T-cell (primary cell): ENCODE measurements around the gene PRMT3. TPM values are rescaled to one million over a fixed set of nuclear protein-coding genes. Genes with fewer than 3 reads are reported as not detected.

Experiments
- ATAC-seq, 4 experiments: fragments of 200-7000 bp in 3 of 4; fragments of 150-1000 bp in 1 of 4; cut with Tn5 transposase; replicated peaks in 1 of 4; 1 replicate in 3 of 4; 2 replicates in 1 of 4; pipeline ENCODE4 v1.10.0; 2021; ENCODE audit warnings: moderate library complexity in 3 of 4, mild to moderate bottlenecking in 2 of 4, moderate number of reproducible peaks in 1 of 4
- CTCF ChIA-PET, 2 donors: fragments of 300-600 bp; sonication (Branson Sonifier 250); formaldehyde crosslinking; loops; one replicate each; lab custom pipeline; 2022; ENCODE audit warnings: antibody characterized with exemption in 2 of 2; lab: Charles Lee
- POLR2A ChIA-PET, 2 donors: fragments of 300-600 bp; sonication (Branson Sonifier 250); formaldehyde crosslinking; loops; one replicate each; lab custom pipeline; 2022; ENCODE audit warnings: antibody characterized with exemption in 2 of 2; lab: Charles Lee
- DNase-seq, 35 experiments: peaks; one replicate each; pipeline versions ENCODE4 v3.0.0 to v3.0.0-alpha.2; 2013 to 2023
- H3K27ac ChIP-seq: one replicate; pipeline ENCODE4 v1.5.1; 2013; ENCODE audit warnings: low read length
- H3K27me3 ChIP-seq, 2 experiments: replicated peaks in 1 of 2; 1 replicate in 1 of 2; 2 replicates in 1 of 2; pipeline versions ENCODE4 v1.6.1 to v1.7.0; 2013; ENCODE audit warnings: low read length in 1 of 2, mixed read lengths in 1 of 2; ENCODE audit not compliant: control insufficient read depth in 2 of 2, insufficient read depth in 2 of 2; ENCODE audit errors: extremely low read depth in 1 of 2
- H3K36me3 ChIP-seq, 2 donors: 1 replicate in 1 of 2; 2 replicates in 1 of 2; pipeline versions ENCODE4 v1.6.1 to v1.7.0; 2013; ENCODE audit warnings: low read length in 1 of 2; ENCODE audit not compliant: control insufficient read depth in 2 of 2, insufficient read depth in 1 of 2; ENCODE audit errors: extremely low read depth in 1 of 2
- H3K4me1 ChIP-seq, 2 experiments: 1 replicate in 1 of 2; 2 replicates in 1 of 2; pipeline versions ENCODE4 v1.6.1 to v1.7.0; 2013; ENCODE audit warnings: low read length in 2 of 2, mixed read lengths in 1 of 2; ENCODE audit not compliant: insufficient read depth in 2 of 2, control insufficient read depth in 1 of 2; ENCODE audit errors: extremely low read depth in 1 of 2
- H3K4me3 ChIP-seq, 2 donors: 1 replicate in 1 of 2; 2 replicates in 1 of 2; pipeline versions ENCODE4 v1.5.1 to v1.7.0; 2013; ENCODE audit warnings: mild to moderate bottlenecking in 2 of 2, low read length in 1 of 2, moderate library complexity in 1 of 2; ENCODE audit not compliant: control insufficient read depth in 1 of 2; ENCODE audit errors: extremely low read depth in 1 of 2
- H3K9me3 ChIP-seq: 2 replicates; pipeline ENCODE4 v1.7.0; 2013
- H3K27ac Mint-ChIP-seq, 2 donors: one replicate each; pipeline ENCODE4 v1.8.0; 2020 to 2021; ENCODE audit warnings: mild to moderate bottlenecking in 2 of 2, mixed read lengths in 2 of 2
- H3K27me3 Mint-ChIP-seq, 2 donors: one replicate each; pipeline ENCODE4 v1.8.0; 2021 to 2022; ENCODE audit warnings: mixed read lengths in 2 of 2
- H3K36me3 Mint-ChIP-seq: one replicate; pipeline ENCODE4 v1.8.0; 2021; ENCODE audit warnings: mixed read lengths
- H3K4me1 Mint-ChIP-seq, 3 donors: one replicate each; pipeline ENCODE4 v1.8.0; 2020 to 2022; ENCODE audit warnings: mixed read lengths in 3 of 3, mild to moderate bottlenecking in 1 of 3
- H3K4me3 Mint-ChIP-seq, 3 donors: one replicate each; pipeline ENCODE4 v1.8.0; 2020 to 2022; ENCODE audit warnings: mild to moderate bottlenecking in 3 of 3, mixed read lengths in 3 of 3, moderate library complexity in 3 of 3
- H3K9me3 Mint-ChIP-seq, 3 donors: one replicate each; pipeline ENCODE4 v1.8.0; 2020 to 2022; ENCODE audit warnings: mixed read lengths in 3 of 3
- WGBS: methylation state at CpG from one replicate; pipeline ENCODE4 v1.1.5; 2013; ENCODE audit warnings: missing lambda C conversion rate; ENCODE audit not compliant: insufficient coverage; 5-methylcytosine and 5-hydroxymethylcytosine counted together
- total RNA-seq, 35 experiments: library from RNA in 6 of 35; stranded (reverse) in 6 of 35; fragments of 120-200 nt in 1 of 35; gene quantifications; one replicate each; pipeline versions ENCODE4 v1.2.1 to v1.2.4 and lab custom pipeline; 2013 to 2026

The PRMT3 gene
- total RNA-seq, 5 donors from 2014 or later (not counting 1 experiment from before 2014, with no cell fraction given) = 12.9 to 19.5 (median 17.2) TPM

GRCh38 chr11:20530942-20531703 is 143.6 kb downstream of the PRMT3 start:
- 65% methylated on average over 3 of the region's 13 CpGs for WGBS
- peaks cover 0 to 2% of the 10 kb centered on the region in 2 experiments for H3K27me3 ChIP-seq
- Mint-ChIP-seq H3K4me3 (no peak overlapping the region), H3K27me3 (peaks cover 13 to 18% of the 10 kb centered on the region in 2 donors), H3K36me3 (no peaks in the 10 kb centered on the region), H3K27ac (no peak overlapping the region), H3K4me1 (peaks cover 0 to 2% (median 0%) of the 10 kb centered on the region in 3 donors), H3K9me3 (no peaks in the 10 kb centered on the region)
- H3K4me3 ChIP-seq = no peak overlapping the region
- ChIA-PET POLR2A (no interaction called here), CTCF (no interaction called here)
- no peak for ATAC-seq
- no peaks in the 10 kb centered on the region for H3K4me1 ChIP-seq
- no peak for DNase-seq
- H3K9me3 ChIP-seq = no peaks in the 10 kb centered on the region
- H3K27ac ChIP-seq = no peak overlapping the region
- no peaks in the 10 kb centered on the region for H3K36me3 ChIP-seq

- Histone ChIP-seq H3K27ac (no peak overlapping the region), H3K4me1 (no peaks in the 10 kb centered on the region), H3K9me3 (peaks cover 2% of the 10 kb centered on the region), H3K27me3 (peaks cover 0 to 3% of the 10 kb centered on the region in 2 experiments), H3K4me3 (no peak overlapping the region), H3K36me3 (no peaks in the 10 kb centered on the region)
- H3K4me3 Mint-ChIP-seq = no peak overlapping the region
- DNase-seq = no peak
- H3K27ac Mint-ChIP-seq = no peak overlapping the region
- peaks cover 0 to 2% (median 0%) of the 10 kb centered on the region in 3 donors for H3K4me1 Mint-ChIP-seq
- ChIA-PET POLR2A (no interaction called here), CTCF (no interaction called here)
- peaks cover 17 to 29% of the 10 kb centered on the region in 2 donors for H3K27me3 Mint-ChIP-seq
- no CpG with 5 or more reads among the region's 2 CpGs for WGBS
- ATAC-seq = no peak
- H3K36me3 Mint-ChIP-seq = no peaks in the 10 kb centered on the region
- H3K9me3 Mint-ChIP-seq = peaks cover 11 to 13% (median 12%) of the 10 kb centered on the region in 3 donors
Observed at GRCh38 chr11:20535271-20535881, 147.9 kb downstream of the PRMT3 start.

GRCh38 chr11:20536365-20536764 is 148.8 kb downstream of the PRMT3 start:
- Histone ChIP-seq H3K36me3 (no peaks in the 10 kb centered on the region), H3K27ac (no peak overlapping the region), H3K27me3 (peaks cover 0 to 3% of the 10 kb centered on the region in 2 experiments), H3K9me3 (peaks cover 2% of the 10 kb centered on the region), H3K4me1 (no peaks in the 10 kb centered on the region), H3K4me3 (no peak overlapping the region)
- Mint-ChIP-seq H3K9me3 (peaks cover 11 to 13% (median 12%) of the 10 kb centered on the region in 3 donors), H3K4me3 (no peak overlapping the region), H3K36me3 (no peaks in the 10 kb centered on the region), H3K4me1 (no peaks in the 10 kb centered on the region), H3K27me3 (peaks cover 18 to 29% of the 10 kb centered on the region in 2 donors), H3K27ac (no peak overlapping the region)
- no peak for ATAC-seq
- ChIA-PET POLR2A (no interaction called here), CTCF (no interaction called here)
- no CpG with 5 or more reads among the region's 3 CpGs for WGBS
- no peak for DNase-seq

- WGBS = no CpG with 5 or more reads among the region's 1 CpG
- Mint-ChIP-seq H3K4me1 (no peaks in the 10 kb centered on the region), H3K27ac (no peak overlapping the region), H3K27me3 (peaks cover 20 to 29% of the 10 kb centered on the region in 2 donors), H3K36me3 (no peaks in the 10 kb centered on the region), H3K9me3 (peaks cover 11 to 13% (median 12%) of the 10 kb centered on the region in 3 donors), H3K4me3 (no peak overlapping the region)
- Histone ChIP-seq H3K4me1 (no peaks in the 10 kb centered on the region), H3K9me3 (peaks cover 2% of the 10 kb centered on the region), H3K36me3 (no peaks in the 10 kb centered on the region), H3K27ac (no peak overlapping the region), H3K4me3 (no peak overlapping the region), H3K27me3 (peaks cover 0 to 3% of the 10 kb centered on the region in 2 experiments)
- ChIA-PET POLR2A (no interaction called here), CTCF (no interaction called here)
- ATAC-seq = no peak
- DNase-seq = no peak
Observed at GRCh38 chr11:20536784-20537183, 149.3 kb downstream of the PRMT3 start.

- no peaks in the 10 kb centered on the region for H3K36me3 ChIP-seq
- CTCF ChIA-PET = interaction anchor here in 1 of 2 donors (0.6 kb wide), 1 partner anchor 941 kb away, joined by 4 read pairs; no protein-coding TSS in a partner anchor
- no peak overlapping the region for H3K27ac ChIP-seq
- Mint-ChIP-seq H3K27ac (no peak overlapping the region), H3K9me3 (peaks cover 11 to 13% (median 12%) of the 10 kb centered on the region in 3 donors), H3K4me1 (no peaks in the 10 kb centered on the region), H3K4me3 (no peak overlapping the region), H3K36me3 (no peaks in the 10 kb centered on the region), H3K27me3 (peaks cover 5 to 9% of the 10 kb centered on the region in 2 donors)
- POLR2A ChIA-PET = no interaction called here
- no peak overlapping the region for H3K4me3 ChIP-seq
- H3K9me3 ChIP-seq = peaks cover 2% of the 10 kb centered on the region
- ATAC-seq = no peak
- no peaks in the 10 kb centered on the region for H3K4me1 ChIP-seq
- peaks cover 0 to 15% of the 10 kb centered on the region in 2 experiments for H3K27me3 ChIP-seq
- DNase-seq = no peak
- WGBS = no CpG with 5 or more reads among the region's 2 CpGs
Observed at GRCh38 chr11:20541503-20541902, 154.0 kb downstream of the PRMT3 start.

- H3K36me3 Mint-ChIP-seq = no peaks in the 10 kb centered on the region
- no peak overlapping the region for H3K27ac Mint-ChIP-seq
- WGBS = 49% methylated on average over 4 of the region's 8 CpGs
- no peak for DNase-seq
- ChIA-PET CTCF (no interaction called here), POLR2A (no interaction called here)
- no peaks in the 10 kb centered on the region for H3K9me3 ChIP-seq
- peaks cover 3 to 4% of the 10 kb centered on the region in 2 donors for H3K27me3 Mint-ChIP-seq
- no peak for ATAC-seq
- H3K27ac ChIP-seq = no peak overlapping the region
- H3K4me3 ChIP-seq = no peak overlapping the region
- peaks cover 0 to 19% of the 10 kb centered on the region in 2 experiments for H3K27me3 ChIP-seq
- H3K4me1 Mint-ChIP-seq = no peaks in the 10 kb centered on the region
- peaks cover 0 to 3% (median 0%) of the 10 kb centered on the region in 3 donors for H3K9me3 Mint-ChIP-seq
- H3K36me3 ChIP-seq = no peaks in the 10 kb centered on the region
- H3K4me1 ChIP-seq = no peaks in the 10 kb centered on the region
- no peak overlapping the region for H3K4me3 Mint-ChIP-seq
Observed at GRCh38 chr11:20544603-20545237, 157.2 kb downstream of the PRMT3 start.
